ENCODE data around the gene LIPH. TPM values are rescaled to one million over a fixed set of nuclear protein-coding genes. Genes with fewer than 3 reads are reported as not detected.

The LIPH gene
- total and polyA plus RNA-seq, 10 of the 15 experiments (the other 5 are each of a cell fraction or from before 2014, with no cell fraction given): 2.2 to 11.1 (median 5.4) TPM

DNA sequence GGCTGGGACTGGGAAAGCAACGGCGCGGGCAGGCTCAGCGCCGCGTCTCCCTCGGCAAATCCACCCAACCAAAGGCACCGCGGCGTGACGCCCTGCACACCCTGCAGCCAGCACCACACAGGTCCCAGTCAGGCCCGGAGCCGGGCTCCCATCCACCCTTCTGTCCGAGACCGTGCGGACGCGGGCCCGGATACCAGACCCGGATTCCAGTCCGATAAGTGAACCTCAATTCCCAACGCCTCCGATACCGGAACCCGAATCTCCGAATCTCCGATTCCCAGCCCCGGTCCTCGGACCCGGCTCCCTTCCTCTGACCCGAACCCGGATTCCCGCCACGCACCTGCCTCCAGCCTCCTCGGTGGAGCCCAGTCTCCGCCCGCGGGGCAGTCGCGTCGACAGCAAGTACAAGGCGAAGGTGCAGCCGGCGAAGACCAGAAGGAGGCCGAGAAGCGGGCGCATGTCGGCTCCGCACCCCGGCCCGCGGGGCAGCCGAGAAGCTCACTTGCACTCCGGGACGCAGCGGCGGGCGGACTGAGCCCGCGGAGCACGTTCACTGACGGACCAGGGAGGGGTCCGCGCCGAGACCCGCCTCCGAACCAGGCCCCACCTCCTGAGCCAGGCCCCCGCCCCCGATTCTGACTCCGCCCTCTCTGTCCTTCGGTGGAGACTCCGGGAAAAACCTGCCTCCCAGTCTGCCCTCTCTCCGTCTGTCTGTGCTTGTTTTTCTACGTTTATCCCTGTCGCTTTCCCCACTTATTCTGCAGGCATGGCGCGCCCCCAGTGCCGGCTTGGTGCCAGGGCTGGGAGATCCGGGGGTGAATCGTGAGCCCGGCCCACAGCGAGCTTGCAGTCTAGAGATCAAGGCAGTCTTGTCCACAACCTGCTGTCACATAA, 53.6 kb downstream of the LIPH start, which contains the start of gene TMEM41A (continued):
- peak; percentile 96 for TF ChIP-seq ZBTB40 (IDR thresholded peaks at IDR 0.05; ENCODE audit: borderline replicate concordance)
- no peak for TF ChIP-seq ATF3 (IDR thresholded peaks at IDR 0.05; ENCODE audit: borderline replicate concordance, extremely low read depth, low read depth, low read length)
- TF ChIP-seq, protein P1, sequence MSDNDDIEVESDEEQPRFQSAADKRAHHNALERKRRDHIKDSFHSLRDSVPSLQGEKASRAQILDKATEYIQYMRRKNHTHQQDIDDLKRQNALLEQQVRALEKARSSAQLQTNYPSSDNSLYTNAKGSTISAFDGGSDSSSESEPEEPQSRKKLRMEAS (IDR thresholded peaks at IDR 0.05; ENCODE audit: low read depth, low read length): peak; percentile 89
- TF ChIP-seq BCL11A (IDR thresholded peaks at IDR 0.05; ENCODE audit: low read depth, low read length): 0 out of 2 replicates have a peak, but pooled peaks have one; percentile 24
- TF ChIP-seq TAF1 (IDR thresholded peaks at IDR 0.05; ENCODE audit: borderline replicate concordance, low read depth, low read length): peak; percentile 96
- TF ChIP-seq CTCF (IDR thresholded peaks at IDR 0.05 in 2 of 3, conservative IDR thresholded peaks at IDR 0.05 in 1 of 3; ENCODE audit: control insufficient read depth in 2 of 3, extremely low read depth in 1 of 3, insufficient read depth in 1 of 3, low read depth in 3 of 3, low read length in 3 of 3): no peak
- peak; percentile 73 for TF ChIP-seq RELA (IDR thresholded peaks at IDR 0.05; ENCODE audit: borderline replicate concordance, partially characterized antibody)
- TF ChIP-seq NRF1 (conservative IDR thresholded peaks at IDR 0.05; ENCODE audit: low read depth, low read length): no peak
- TF ChIP-seq NFYA (IDR thresholded peaks at IDR 0.05; ENCODE audit: borderline replicate concordance, low read depth, low read length): no peak
- no peak; the same call in 1 of the 2 replicates for TF ChIP-seq USF2 (IDR thresholded peaks at IDR 0.05; ENCODE audit: borderline replicate concordance, low read depth, low read length)
- peak; percentile 89 for TF ChIP-seq SIN3A (IDR thresholded peaks at IDR 0.05; ENCODE audit: low read depth, low read length)
- no peak; the same call in 1 of the 2 replicates for TF ChIP-seq NR2F1 (conservative IDR thresholded peaks at IDR 0.05)
- no peak for TF ChIP-seq BCLAF1 (IDR thresholded peaks at IDR 0.05)
- peak; percentile 90; the same call in 1 of the 2 replicates for TF ChIP-seq ZNF207 (IDR thresholded peaks at IDR 0.05; ENCODE audit: borderline replicate concordance)
- TF ChIP-seq SP1 (IDR thresholded peaks at IDR 0.05; ENCODE audit: low read depth, low read length): peak; percentile 94
- TF ChIP-seq POLR2AphosphoS5 (IDR thresholded peaks at IDR 0.05; ENCODE audit: low read length): peak; percentile 92

All from GM12878 (cell line).